GM18868 (cell line): ENCODE measurements around the gene CCDC158.
"Not testable (repeated sequence)": the region's sequence is repeated elsewhere in the genome, so short reads cannot be mapped to it uniquely, and the experiment has no call there.

Experiments
- ATAC-seq: cut with Tn5 transposase; IDR thresholded peaks from one replicate; pipeline ENCODE4 v1.9.1; 2021; ENCODE audit warnings: mild to moderate bottlenecking, moderate library complexity; ENCODE audit not compliant: unreplicated experiment

Gene CCDC158

DNA sequence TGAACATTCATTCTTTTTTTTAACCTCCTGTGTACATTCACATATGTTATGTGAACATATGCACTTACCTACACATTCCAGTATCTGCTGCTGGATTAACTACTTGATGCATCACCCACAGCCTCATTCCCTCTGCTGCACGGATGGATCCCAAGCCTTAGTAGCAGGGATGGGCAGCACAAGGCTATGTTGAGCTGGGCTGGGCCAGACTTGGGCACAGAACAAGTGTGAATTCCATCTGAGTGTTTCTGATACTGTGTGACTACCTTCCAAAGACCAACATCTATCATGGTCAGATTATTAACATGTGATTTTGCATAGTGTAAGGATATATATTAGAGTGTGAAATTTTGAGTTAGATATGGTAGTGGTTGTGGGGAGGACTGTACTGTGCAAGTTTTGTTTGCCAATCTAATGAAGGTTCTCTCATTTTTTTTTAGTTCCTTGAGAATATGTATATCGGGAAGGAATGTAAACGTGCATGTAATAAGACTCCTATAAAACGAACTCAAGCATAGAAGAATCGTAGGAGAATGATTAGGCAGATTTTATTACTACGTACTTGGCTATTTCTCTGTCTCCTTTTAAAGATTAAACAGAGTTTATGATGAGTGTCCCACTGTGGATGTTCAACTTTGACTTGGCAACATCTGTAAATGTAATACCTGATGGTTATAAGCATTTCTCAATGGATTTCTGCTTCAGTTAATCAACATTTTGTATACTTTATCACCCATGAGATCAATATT is 137.8 kb downstream of the CCDC158 start:
- ATAC-seq: no peak

DNA sequence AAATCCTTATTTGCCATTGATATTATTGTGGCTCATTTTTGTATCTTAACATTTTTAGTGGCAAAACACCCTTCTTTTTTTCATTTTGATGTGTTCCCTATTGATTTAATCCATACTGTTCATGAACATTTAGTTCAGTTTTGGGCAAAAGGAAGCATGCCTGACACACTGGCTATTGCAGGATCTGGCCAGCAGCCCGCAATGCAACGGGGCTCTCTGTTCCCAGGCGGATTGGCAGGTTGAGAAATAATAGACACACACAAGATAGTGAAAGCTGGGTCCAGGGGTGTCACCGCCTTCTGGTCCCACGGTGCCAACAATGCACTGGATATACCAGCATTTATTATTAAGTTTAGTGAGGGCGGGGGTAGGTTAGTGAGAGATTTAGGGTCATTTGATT is 139.3 kb downstream of the CCDC158 start:
- ATAC-seq: not testable (repeated sequence)

DNA sequence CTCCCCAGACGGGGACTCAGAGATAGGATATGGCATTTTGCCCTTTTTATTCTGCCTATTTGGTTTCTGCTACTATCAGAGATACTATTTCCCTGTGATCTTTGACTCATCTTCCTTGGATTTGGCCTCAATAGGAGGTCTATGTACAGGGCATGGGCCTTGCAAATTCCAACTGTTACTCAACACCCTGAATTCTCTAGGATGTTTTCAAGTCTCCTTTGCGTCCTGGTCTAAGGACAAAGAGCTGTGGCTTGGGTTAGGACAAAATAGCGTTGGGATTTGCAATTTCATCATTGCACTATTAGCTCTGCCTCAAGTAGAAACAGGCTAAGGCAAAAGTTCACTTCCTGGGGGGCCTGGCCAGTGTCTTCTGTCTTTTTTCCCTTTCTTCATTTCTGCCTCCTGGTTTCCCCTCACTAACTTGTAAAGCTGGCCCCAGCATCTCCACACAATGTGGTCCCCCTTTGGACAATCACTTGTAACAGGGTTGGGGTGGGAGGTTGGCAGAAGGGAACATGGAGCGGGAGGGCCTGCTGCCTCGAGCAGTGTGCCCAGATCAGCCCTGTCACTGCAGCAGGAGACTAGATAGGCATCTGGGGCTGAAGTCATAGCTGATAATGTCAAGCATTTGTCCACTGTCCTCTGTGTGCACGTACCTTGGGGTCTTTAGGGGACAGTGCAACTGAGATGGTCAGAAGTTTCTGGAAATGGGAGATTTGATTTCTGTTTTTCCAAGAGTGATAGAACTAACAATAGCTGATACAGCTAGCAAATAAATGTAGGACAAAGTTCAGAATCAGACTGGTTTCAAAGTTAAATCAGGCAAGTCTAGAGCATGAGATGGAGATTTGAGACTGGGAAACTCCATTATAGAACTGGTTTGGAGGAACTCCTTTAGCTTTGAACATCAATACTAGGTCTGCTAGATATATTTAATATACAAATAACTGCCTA is 140.2 kb downstream of the CCDC158 start:
- ATAC-seq: no peak

DNA sequence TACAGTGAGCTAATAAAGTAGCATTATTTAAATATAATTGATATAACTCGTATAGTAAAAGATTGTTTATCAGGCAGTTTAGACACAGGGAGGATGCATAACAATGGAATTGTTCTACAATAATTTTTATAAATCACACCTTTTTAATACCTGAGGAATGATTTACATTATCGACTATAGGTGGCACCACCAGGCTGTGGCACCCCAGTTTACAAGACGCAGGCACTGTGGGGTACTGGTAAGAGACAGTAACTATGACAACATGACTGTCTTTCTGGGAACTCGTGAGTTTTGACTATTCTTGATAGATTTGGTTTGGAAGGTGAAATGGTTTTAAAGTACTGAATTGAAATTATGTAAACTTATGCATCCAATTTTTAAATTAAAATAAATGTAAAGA is 141.5 kb downstream of the CCDC158 start:
- ATAC-seq: no peak

DNA sequence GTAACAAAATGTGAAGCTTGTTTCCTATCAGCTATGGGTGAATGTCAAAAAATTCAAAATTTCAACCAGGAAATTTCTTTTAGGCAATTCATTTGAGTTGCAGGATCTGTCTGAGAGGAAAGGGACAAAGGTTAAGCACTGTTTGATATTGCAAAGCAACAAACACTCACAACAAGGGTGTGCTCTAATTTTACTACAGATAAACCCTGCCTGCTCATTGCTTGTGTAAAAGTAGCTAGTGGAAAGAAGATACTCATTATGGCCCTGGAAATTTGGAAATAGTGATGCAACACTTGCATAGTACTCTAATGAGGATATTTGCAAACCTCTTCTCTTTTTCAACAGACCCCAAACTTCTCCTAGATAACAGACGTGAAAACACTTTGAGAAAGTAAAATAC is 142.4 kb downstream of the CCDC158 start:
- ATAC-seq: no peak

DNA sequence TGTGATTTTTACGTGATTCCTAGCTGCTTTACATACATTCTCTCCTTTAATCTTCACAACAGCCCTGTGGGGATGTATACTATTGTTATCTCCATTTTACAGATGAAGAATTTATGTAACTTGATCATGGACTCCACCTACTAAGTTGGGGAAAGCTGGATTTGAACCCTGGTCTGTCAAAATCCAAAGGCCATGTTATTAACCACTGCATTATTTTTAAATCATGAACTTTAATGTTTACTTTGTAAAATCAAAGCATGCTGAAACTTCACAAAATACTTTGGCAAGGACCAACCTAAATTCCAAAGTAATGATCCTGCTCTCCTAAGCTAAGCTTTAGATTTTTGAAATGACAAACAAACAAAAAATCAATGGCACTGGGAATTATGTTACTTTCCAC is 143.3 kb downstream of the CCDC158 start:
- no peak for ATAC-seq

DNA sequence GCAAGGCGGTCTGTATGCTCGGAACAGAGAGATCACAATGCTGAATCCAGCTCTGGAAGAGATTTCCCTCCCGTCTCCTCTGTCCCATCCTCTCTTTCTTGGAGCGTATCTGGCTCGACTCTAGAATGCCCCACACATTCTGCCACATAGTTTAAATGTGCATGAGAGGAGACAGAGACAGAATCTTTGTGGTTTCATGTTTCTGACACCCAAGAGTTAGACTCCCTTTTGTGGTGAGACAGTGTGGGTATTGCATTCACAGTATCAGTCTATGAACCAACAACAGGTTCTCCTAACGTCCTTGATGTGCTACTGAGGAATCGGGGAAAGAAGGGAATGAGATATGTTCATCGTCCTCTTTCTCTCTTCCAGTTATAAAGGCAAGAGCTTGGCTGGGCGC is 144.1 kb downstream of the CCDC158 start:
- ATAC-seq: no peak

DNA sequence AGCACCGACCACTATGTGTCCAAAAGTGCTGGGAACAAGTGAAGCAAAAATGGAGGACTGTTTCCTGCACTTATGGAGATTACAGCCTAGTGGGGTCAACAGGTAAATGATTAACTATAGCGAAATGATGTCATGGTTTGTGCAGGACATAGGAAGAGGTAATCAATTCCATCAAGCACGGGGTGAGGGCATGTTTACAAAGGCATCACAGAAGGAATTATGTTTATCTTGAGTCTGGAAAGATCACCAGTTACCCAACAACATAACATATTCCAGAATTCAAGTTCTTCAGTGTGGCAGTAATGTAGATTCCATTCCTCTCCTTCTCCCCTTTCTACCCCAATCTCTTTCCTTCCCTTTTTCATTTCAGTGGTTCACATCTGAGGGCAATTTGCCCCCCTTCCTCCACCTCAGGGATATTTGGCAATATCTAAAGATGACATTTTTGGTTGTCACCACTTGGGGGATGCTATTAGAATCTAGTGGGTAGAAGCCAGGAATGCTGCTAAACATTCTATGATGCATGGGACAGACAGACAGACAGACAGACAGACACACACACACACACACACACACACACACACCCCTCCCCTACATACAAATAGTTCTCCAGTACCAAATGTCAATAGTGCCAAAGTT is 145.3 kb downstream of the CCDC158 start:
- ATAC-seq: no peak

DNA sequence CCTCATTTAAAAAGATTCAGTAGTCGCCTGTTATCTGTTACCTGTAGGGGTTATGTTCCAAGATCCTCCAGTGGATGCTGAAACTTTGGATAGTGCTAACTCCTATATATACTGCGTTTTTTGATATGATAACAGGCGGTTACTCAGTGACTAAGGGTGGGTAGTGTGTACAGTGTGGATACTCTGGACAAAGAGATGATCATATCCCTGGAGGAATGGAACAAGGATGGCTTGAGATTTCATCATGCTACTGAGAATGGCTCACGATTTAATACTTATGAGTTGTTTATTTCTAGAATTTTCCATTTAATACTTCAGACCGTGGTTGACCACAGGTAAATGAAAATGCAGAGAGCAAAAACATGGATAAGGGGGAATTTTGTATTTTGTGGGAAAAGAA is 147.9 kb downstream of the CCDC158 start:
- ATAC-seq: no peak

DNA sequence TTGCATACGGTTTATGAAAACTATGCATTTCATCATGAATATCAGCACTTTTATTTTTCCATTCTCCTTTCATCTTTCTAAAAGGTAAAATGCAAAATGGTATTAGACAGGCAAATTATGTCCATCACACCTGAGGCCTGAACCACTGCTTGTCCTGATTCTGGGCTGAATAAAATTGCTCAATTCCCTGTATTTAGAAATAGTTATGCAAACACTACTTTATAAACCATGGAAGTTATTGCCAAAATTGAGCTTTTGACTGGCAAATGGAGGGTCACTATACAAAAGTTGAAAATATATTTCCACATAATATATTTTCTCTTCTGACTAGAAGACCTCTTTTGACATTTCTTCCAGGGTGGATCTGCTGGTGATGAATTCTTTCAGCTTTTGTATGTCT is 148.4 kb downstream of the CCDC158 start:
- ATAC-seq: no peak

DNA sequence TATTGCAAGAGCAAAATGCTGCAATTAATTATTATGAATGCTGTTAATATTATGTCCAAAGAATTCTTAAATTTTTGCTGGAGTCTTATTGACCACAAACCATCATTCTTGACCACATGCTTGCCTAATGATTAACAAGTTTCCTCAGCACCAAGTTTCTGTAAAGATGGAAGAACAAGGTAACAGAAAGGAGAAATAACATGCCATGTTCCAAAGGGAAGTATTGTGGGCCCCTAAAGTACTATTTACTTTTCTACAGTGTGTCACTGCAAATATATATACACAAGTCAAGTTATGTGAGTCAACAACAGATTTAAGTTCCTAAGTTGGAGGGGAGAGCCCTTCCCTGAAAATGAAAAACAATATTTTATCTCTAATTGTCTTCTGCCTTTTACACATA is 148.9 kb downstream of the CCDC158 start:
- ATAC-seq: no peak

DNA sequence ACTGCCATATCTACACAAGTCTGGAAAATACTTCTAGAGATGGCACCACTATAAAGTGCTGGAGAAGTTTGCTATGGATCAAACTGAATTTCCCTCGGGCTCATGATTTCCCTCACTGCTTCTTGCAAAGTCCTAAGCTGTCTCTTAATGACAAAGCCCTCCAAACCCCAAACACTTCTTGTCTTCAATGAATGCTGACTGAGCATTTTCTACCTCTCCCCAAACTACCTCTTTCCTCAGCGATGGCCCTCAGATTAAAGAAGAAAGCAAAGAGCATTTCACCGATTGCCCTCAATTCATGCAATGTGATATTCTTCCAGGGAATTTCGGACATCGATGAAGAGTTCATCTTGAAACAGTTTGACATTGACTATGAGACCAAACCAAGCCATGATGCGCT is 149.7 kb downstream of the CCDC158 start:
- no peak for ATAC-seq

DNA sequence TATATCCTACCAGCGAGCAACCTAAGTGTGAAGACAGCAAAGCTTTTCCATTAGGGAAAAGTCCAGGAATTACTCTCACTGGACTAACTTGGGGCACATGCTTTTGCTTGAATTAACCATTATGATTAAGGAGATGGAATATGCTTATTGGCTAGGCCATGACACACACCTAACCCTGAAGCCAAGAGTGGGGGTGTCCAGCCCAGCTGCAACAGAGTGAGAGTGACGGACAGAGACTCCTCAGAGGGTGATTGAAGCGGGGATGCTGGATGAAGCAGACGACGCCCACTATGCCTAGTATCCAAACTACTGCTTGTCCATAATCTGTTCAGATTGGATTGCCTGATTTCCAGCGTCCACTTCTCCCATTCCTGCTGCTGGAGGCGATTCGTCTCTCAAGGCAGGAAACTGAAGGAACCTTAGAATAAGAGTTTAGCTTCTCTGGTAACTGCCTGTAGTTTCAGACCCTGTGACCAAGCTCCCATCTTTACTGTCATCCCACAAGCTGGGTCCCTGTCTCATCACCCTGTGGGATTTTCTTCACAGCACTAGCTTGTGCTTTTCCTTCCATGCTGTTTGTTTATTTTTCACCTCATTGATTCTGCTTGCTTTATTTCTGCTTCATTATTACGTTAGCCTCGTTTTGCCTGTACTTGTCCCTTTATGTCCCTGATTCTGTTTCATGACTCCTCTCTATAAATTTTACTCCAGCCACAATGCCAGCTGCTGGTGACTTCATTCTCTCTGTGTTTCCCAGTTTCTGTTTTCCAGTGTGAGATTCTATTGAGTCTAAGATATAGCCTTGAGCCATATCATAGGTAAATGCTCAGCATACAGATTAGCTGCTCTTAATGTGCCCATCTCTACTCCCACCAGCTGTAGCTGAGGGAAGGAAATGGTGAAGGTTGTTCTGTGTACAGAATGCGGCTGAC is 150.4 kb downstream of the CCDC158 start:
- no peak for ATAC-seq

DNA sequence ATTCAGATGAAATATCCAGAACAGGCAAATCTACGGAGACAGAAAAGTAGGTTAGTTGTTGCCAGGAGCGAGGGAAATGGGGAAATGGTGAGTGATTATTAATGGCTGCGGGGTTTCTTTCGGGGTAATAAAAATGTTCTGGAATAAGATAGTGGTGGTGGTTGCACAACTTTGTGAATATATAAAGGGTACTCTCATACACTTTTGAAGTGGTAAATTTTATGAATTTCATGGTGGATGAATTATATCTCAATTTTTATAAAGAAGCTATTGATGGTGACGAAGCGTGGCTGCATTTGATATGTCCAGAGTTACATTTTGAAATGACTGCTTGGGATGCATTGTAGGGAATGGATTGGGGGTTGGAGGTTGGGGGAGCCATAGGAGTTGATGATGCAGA is 153.1 kb downstream of the CCDC158 start:
- no peak for ATAC-seq

DNA sequence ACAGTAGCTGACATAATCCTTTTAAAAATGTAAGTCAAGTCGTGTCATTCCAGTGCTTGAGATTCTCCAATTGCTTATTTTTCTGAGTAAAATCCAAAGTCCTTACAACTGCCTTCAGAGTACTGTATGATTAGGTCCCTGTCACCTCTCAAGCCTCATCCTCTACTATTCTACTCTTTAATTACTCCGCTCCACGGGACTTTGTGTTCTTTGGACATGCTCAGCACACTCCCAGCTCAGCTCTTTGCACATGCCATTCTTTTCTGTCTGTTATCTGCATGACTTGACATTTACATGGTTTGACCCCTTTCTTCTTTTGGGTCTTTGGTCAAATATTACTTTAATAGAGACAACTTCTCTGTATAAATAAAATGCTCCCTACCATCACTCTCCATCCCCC is 154.3 kb downstream of the CCDC158 start:
- no peak for ATAC-seq

DNA sequence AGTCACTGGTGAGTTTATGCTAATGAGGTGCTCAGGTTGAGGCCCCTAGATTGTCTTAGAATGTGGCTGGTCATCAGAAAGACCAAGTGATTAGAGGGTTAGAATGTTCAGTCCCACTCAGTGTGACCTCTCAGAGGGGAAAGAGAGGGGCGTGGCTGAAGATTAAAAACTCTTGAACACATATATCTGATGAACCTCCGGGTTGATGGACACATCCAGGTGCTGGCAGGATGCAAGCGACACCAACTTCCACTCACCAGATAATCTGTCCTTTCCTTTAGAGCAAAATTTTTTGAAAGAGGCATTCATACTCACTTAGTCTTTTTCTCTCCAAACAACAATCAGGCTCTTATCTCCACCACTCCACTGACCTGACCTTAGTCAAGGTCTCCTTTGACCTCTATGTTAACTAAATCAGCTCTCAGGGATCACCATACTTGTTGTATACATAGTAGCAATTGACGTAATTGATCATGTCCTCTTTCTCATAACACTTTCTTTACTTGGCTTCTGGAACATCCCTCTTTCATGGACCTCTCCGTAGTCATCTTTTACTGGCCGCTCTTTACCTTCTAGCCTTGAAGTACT is 155.2 kb downstream of the CCDC158 start:
- ATAC-seq: no peak
